ENCODE results near the gene KLF15. TPM values are rescaled to one million over a fixed set of nuclear protein-coding genes. Genes with fewer than 3 reads are reported as not detected.

Gene KLF15
- total RNA-seq, 1 donor from 2014 or later: 5.7 TPM

DNA sequence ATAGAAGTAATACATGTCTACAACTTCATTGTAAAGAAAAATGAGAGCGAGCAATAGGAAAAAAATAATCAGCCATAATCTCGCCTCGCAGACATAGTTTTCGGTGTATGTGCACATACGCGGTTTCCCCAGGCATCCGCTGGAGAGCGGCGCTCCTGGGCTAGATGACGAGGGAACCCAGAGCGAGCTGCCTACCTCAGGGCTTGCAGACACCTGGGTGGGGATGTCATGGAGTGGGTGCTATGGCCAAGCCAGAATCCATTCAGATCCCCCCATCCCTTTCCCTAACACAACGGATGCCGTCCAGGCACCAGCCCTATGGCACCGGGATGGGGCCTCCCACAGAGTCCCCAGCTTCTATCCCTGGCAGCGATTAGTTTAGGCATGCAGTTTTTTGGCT is 33.0 kb upstream of the KLF15 start:
- H3K4me1 Mint-ChIP-seq (ENCODE audit: unreplicated experiment): peaks cover 3% of the 10 kb centered on the region
- no peak overlapping the region for H3K27ac Mint-ChIP-seq (ENCODE audit: unreplicated experiment)
- no peak for DNase-seq (ENCODE audit: extremely low spot score, unreplicated experiment)
- TF ChIP-seq, protein P1, sequence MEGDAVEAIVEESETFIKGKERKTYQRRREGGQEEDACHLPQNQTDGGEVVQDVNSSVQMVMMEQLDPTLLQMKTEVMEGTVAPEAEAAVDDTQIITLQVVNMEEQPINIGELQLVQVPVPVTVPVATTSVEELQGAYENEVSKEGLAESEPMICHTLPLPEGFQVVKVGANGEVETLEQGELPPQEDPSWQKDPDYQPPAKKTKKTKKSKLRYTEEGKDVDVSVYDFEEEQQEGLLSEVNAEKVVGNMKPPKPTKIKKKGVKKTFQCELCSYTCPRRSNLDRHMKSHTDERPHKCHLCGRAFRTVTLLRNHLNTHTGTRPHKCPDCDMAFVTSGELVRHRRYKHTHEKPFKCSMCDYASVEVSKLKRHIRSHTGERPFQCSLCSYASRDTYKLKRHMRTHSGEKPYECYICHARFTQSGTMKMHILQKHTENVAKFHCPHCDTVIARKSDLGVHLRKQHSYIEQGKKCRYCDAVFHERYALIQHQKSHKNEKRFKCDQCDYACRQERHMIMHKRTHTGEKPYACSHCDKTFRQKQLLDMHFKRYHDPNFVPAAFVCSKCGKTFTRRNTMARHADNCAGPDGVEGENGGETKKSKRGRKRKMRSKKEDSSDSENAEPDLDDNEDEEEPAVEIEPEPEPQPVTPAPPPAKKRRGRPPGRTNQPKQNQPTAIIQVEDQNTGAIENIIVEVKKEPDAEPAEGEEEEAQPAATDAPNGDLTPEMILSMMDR (IDR thresholded peaks at IDR 0.05): no peak
- H3K4me3 Mint-ChIP-seq (ENCODE audit: unreplicated experiment): no peak overlapping the region
- H3K36me3 Mint-ChIP-seq (ENCODE audit: unreplicated experiment): no peaks in the 10 kb centered on the region
- no peaks in the 10 kb centered on the region for H3K9me3 Mint-ChIP-seq (ENCODE audit: unreplicated experiment)
- peaks cover 49% of the 10 kb centered on the region for H3K27me3 Mint-ChIP-seq (ENCODE audit: unreplicated experiment)

- DNase-seq (ENCODE audit: extremely low spot score, unreplicated experiment): no peak
- Mint-ChIP-seq H3K27ac (ENCODE audit: unreplicated experiment) (no peak overlapping the region), H3K4me1 (ENCODE audit: unreplicated experiment) (peaks cover 3% of the 10 kb centered on the region), H3K36me3 (ENCODE audit: unreplicated experiment) (no peaks in the 10 kb centered on the region), H3K27me3 (ENCODE audit: unreplicated experiment) (peaks cover 50% of the 10 kb centered on the region), H3K9me3 (ENCODE audit: unreplicated experiment) (no peaks in the 10 kb centered on the region), H3K4me3 (ENCODE audit: unreplicated experiment) (peak overlapping the region; percentile 42)
- TF ChIP-seq, protein P1 (IDR thresholded peaks at IDR 0.05): no peak
Measured at GRCh38 chr3:126389794-126390146, 32.6 kb upstream of the KLF15 start.

DNA sequence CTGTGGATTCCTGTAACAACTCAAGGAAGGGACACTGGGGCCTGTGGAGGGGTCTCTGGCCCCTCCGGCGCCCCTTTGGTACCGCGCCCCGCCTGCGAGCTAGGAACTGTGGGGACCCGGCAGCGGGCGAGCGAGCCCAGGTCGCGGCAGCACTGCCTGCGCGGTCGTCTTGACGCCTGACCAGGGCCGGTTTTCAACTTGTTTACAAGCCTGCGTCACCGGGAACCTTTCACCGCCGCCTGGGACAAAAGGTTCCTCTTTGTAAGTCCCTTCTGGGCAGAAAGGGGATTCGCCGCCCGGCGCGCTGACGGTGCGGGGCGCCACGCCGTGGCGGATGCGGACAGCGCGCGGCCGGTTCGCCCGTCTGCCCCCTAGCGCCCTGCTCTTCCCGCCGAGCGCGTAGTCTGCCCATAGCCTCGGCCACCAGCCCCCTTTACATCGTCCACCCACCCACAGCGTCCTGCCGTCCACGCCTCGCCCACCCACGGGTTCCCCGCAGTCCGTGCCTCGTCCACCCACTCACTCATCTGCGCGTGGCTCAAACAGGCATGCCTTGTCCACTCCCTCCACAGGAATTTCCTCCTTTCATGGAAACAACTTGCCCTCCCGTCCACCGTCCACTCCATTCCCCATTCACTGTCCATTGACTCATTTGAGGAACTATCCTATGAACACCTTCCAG is 32.0 kb upstream of the KLF15 start:
- Mint-ChIP-seq H3K27ac (ENCODE audit: unreplicated experiment) (peak overlapping the region; percentile 15), H3K36me3 (ENCODE audit: unreplicated experiment) (no peaks in the 10 kb centered on the region), H3K9me3 (ENCODE audit: unreplicated experiment) (no peaks in the 10 kb centered on the region), H3K27me3 (ENCODE audit: unreplicated experiment) (peaks cover 48% of the 10 kb centered on the region), H3K4me1 (ENCODE audit: unreplicated experiment) (peaks cover 3% of the 10 kb centered on the region), H3K4me3 (ENCODE audit: unreplicated experiment) (peak overlapping the region; percentile 56)
- peak; percentile 91 for DNase-seq (ENCODE audit: extremely low spot score, unreplicated experiment)
- TF ChIP-seq, protein P1 (IDR thresholded peaks at IDR 0.05): peak; percentile 99

GRCh38 chr3:126381966-126382365 is 24.8 kb upstream of the KLF15 start:
- H3K4me3 Mint-ChIP-seq (ENCODE audit: unreplicated experiment): no peak overlapping the region
- TF ChIP-seq, protein P1 (IDR thresholded peaks at IDR 0.05): no peak
- H3K4me1 Mint-ChIP-seq (ENCODE audit: unreplicated experiment): no peaks in the 10 kb centered on the region
- no peaks in the 10 kb centered on the region for H3K9me3 Mint-ChIP-seq (ENCODE audit: unreplicated experiment)
- peaks cover 10% of the 10 kb centered on the region for H3K27me3 Mint-ChIP-seq (ENCODE audit: unreplicated experiment)
- H3K27ac Mint-ChIP-seq (ENCODE audit: unreplicated experiment): no peak overlapping the region
- DNase-seq (ENCODE audit: extremely low spot score, unreplicated experiment): no peak
- H3K36me3 Mint-ChIP-seq (ENCODE audit: unreplicated experiment): peaks cover 2% of the 10 kb centered on the region

- Mint-ChIP-seq H3K4me1 (ENCODE audit: unreplicated experiment) (peaks cover 3% of the 10 kb centered on the region), H3K4me3 (ENCODE audit: unreplicated experiment) (no peak overlapping the region), H3K27ac (ENCODE audit: unreplicated experiment) (no peak overlapping the region), H3K27me3 (ENCODE audit: unreplicated experiment) (peaks cover 9% of the 10 kb centered on the region), H3K36me3 (ENCODE audit: unreplicated experiment) (peaks cover 2% of the 10 kb centered on the region), H3K9me3 (ENCODE audit: unreplicated experiment) (no peaks in the 10 kb centered on the region)
- no peak for DNase-seq (ENCODE audit: extremely low spot score, unreplicated experiment)
- TF ChIP-seq, protein P1 (IDR thresholded peaks at IDR 0.05): no peak
Measured at GRCh38 chr3:126380011-126380768, 23.0 kb upstream of the KLF15 start.
